GM23338 (cell line): ENCODE data around the gene GGPS1. TPM values are rescaled to one million over a fixed set of nuclear protein-coding genes. Genes with fewer than 3 reads are reported as not detected.

Experiments used
- ATAC-seq: fragments of 200-7000 bp; cut with Tn5 transposase; 3 replicates; pipeline ENCODE4 v1.9.1; 2020
- DNase-seq: peaks from one replicate; pipeline ENCODE4 v3.0.0-alpha.2; 2015; ENCODE audit warnings: low spot score
- H2AFZ ChIP-seq: fragments of 200-600 bp; sonication (generic); 2 replicates; pipeline ENCODE4 v1.8.0; 2016; ENCODE audit warnings: antibody characterized with exemption, mild to moderate bottlenecking, moderate library complexity
- H3F3A ChIP-seq: fragments of 200-600 bp; sonication (generic); replicated peaks from 2 replicates; pipeline ENCODE4 v1.8.0; 2017; ENCODE audit warnings: antibody characterized with exemption, mixed run types, low read depth
- H3K27ac ChIP-seq: fragments of 200-600 bp; sonication (generic); 2 replicates; pipeline ENCODE4 v1.6.1; 2016; ENCODE audit warnings: low read depth
- H3K27me3 ChIP-seq: fragments of 200-600 bp; sonication (generic); 2 replicates; pipeline ENCODE4 v1.8.0; 2016; ENCODE audit warnings: mild to moderate bottlenecking, mixed run types, moderate library complexity; ENCODE audit not compliant: insufficient read depth
- H3K36me3 ChIP-seq: fragments of 200-600 bp; sonication (generic); 2 replicates; pipeline ENCODE4 v1.8.0; 2016; ENCODE audit warnings: mild to moderate bottlenecking; ENCODE audit not compliant: insufficient read depth
- H3K4me1 ChIP-seq: fragments of 200-600 bp; sonication (generic); 2 replicates; pipeline ENCODE4 v1.8.0; 2016; ENCODE audit warnings: mild to moderate bottlenecking, moderate library complexity; ENCODE audit not compliant: insufficient read depth
- H3K4me2 ChIP-seq: fragments of 200-600 bp; sonication (generic); 2 replicates; pipeline ENCODE4 v1.7.1; 2017; ENCODE audit warnings: mixed run types
- H3K4me3 ChIP-seq: fragments of 200-600 bp; sonication (generic); 2 replicates; pipeline ENCODE4 v1.6.1; 2016; ENCODE audit warnings: mixed run types
- H3K79me2 ChIP-seq: fragments of 200-600 bp; sonication (generic); replicated peaks from 2 replicates; pipeline ENCODE4 v1.8.0; 2017; ENCODE audit warnings: mild to moderate bottlenecking; ENCODE audit not compliant: insufficient read depth
- H3K9me2 ChIP-seq: fragments of 200-600 bp; sonication (generic); 2 replicates; pipeline ENCODE4 v1.8.0; 2017; ENCODE audit not compliant: insufficient read depth
- H4K20me1 ChIP-seq: fragments of 200-600 bp; sonication (generic); replicated peaks from 2 replicates; pipeline ENCODE4 v1.8.0; 2017; ENCODE audit warnings: mild to moderate bottlenecking; ENCODE audit not compliant: insufficient read depth
- H3K27ac Mint-ChIP-seq: 2 replicates; pipeline ENCODE4 v1.8.0; 2020; ENCODE audit warnings: inconsistent platforms, mild to moderate bottlenecking, moderate library complexity, mixed read lengths
- H3K27me3 Mint-ChIP-seq: 3 replicates; pipeline ENCODE4 v1.8.0; 2022; ENCODE audit warnings: low read depth, mild to moderate bottlenecking, moderate library complexity, mixed read lengths, inconsistent platforms; ENCODE audit not compliant: insufficient read depth, poor library complexity
- H3K36me3 Mint-ChIP-seq: 3 replicates; pipeline ENCODE4 v1.8.0; 2021; ENCODE audit warnings: low read depth, mild to moderate bottlenecking, inconsistent platforms, moderate library complexity, mixed read lengths
- H3K4me1 Mint-ChIP-seq: 3 replicates; pipeline ENCODE4 v1.8.0; 2020; ENCODE audit warnings: mild to moderate bottlenecking, inconsistent platforms, mixed read lengths
- H3K4me3 Mint-ChIP-seq: 3 replicates; pipeline ENCODE4 v1.8.0; 2021; ENCODE audit warnings: moderate library complexity, mild to moderate bottlenecking, inconsistent platforms, mixed read lengths
- H3K9me3 Mint-ChIP-seq: 3 replicates; pipeline ENCODE4 v1.8.0; 2020; ENCODE audit warnings: moderate library complexity, mild to moderate bottlenecking, inconsistent platforms, mixed read lengths
- CREB1 ChIP-seq: fragments of 250-450 bp; sonication (Bioruptor Pico); IDR thresholded peaks from 2 replicates; pipeline ENCODE4 v1.5.0; 2020; ENCODE audit warnings: low read depth, mild to moderate bottlenecking, moderate library complexity
- EZH2 ChIP-seq: fragments of 200-600 bp; sonication (generic); IDR thresholded peaks from one replicate; pipeline ENCODE4 v1.8.0; 2017; ENCODE audit warnings: antibody characterized with exemption, mild to moderate bottlenecking, low read depth; ENCODE audit not compliant: unreplicated experiment
- EZH2phosphoT487 ChIP-seq: fragments of 200-600 bp; sonication (generic); IDR thresholded peaks from one replicate; pipeline ENCODE4 v1.8.1; 2018; ENCODE audit warnings: antibody characterized with exemption; ENCODE audit not compliant: unreplicated experiment
- JUNB ChIP-seq: IDR thresholded peaks from one replicate; pipeline ENCODE4 v1.6.1; 2016; ENCODE audit warnings: antibody characterized with exemption; ENCODE audit not compliant: unreplicated experiment
- NANOG ChIP-seq: IDR thresholded peaks from 2 replicates; pipeline ENCODE4 v1.6.1; 2016; ENCODE audit warnings: antibody characterized with exemption, borderline replicate concordance
- POLR2AphosphoS5 ChIP-seq: IDR thresholded peaks from 2 replicates; pipeline ENCODE4 v1.6.1; 2016; ENCODE audit warnings: antibody characterized with exemption, low read depth
- REST ChIP-seq: IDR thresholded peaks from one replicate; pipeline ENCODE4 v1.6.1; 2018; ENCODE audit warnings: antibody characterized with exemption; ENCODE audit not compliant: unreplicated experiment
- STAT1 ChIP-seq: IDR thresholded peaks from one replicate; pipeline ENCODE4 v1.6.1; 2016; ENCODE audit warnings: antibody characterized with exemption; ENCODE audit not compliant: unreplicated experiment
- ZNF114 ChIP-seq: fragments of 250-450 bp; sonication (Bioruptor Pico); IDR thresholded peaks from 2 replicates; pipeline ENCODE4 v1.5.0; 2020; ENCODE audit warnings: mild to moderate bottlenecking, moderate library complexity
- ZNF331 ChIP-seq: fragments of 250-450 bp; sonication (Bioruptor Pico); IDR thresholded peaks from 2 replicates; pipeline ENCODE4 v1.5.0; 2020; ENCODE audit warnings: low read depth, mild to moderate bottlenecking, moderate library complexity
- polyA plus RNA-seq: library from polyadenylated mRNA; unstranded; fragments of >200 nt; fragmentation: Nextera tagmentation; extraction: Ambion mirVana; gene quantifications from 2 replicates; pipeline ENCODE4 v1.2.1, GENCODE V29; 2016
- total RNA-seq: library from RNA; depleted of rRNA; stranded (reverse); fragments of >200 nt; shearing (Covaris generic); gene quantifications from 2 replicates; pipeline ENCODE4 v1.2.3, GENCODE V29; 2014
- TF ChIP-seq, protein P1 (sequence below), 2 experiments: fragments of 200-600 bp in 1 of 2; sonication (generic) in 1 of 2; conservative IDR thresholded peaks; 2 replicates each; pipeline versions ENCODE4 v1.5.1 to v1.6.1; 2016 to 2017; ENCODE audit warnings: antibody characterized with exemption in 2 of 2, low read depth in 2 of 2, mild to moderate bottlenecking in 2 of 2, moderate library complexity in 1 of 2
- TF ChIP-seq, protein P2 (sequence below): fragments of 250-450 bp; sonication (Bioruptor Pico); IDR thresholded peaks from 2 replicates; pipeline ENCODE4 v1.5.0; 2020; ENCODE audit warnings: mild to moderate bottlenecking, moderate library complexity
- TF ChIP-seq, protein P3 (sequence below): IDR thresholded peaks from 2 replicates; pipeline ENCODE4 v1.6.1; 2016; ENCODE audit warnings: antibody characterized with exemption

GGPS1 gene
- total and polyA plus RNA-seq, 2 experiments from 2014 or later = 33.9 to 56.8 TPM

GRCh38 chr1:235287208-235287882 is 41.0 kb upstream of the GGPS1 start:
- peak overlapping the region; percentile 4 for H3K4me2 ChIP-seq
- Mint-ChIP-seq H3K27me3 (no peaks in the 10 kb centered on the region), H3K27ac (no peak overlapping the region), H3K4me3 (no peak overlapping the region), H3K36me3 (no peaks in the 10 kb centered on the region), H3K9me3 (no peaks in the 10 kb centered on the region), H3K4me1 (peaks cover 36% of the 10 kb centered on the region)
- H3K36me3 ChIP-seq = no peaks in the 10 kb centered on the region
- no peak overlapping the region for H2AFZ ChIP-seq
- no peak overlapping the region for H3K4me3 ChIP-seq
- ATAC-seq = peak; percentile 87
- no peaks in the 10 kb centered on the region for H3K9me2 ChIP-seq
- no peaks in the 10 kb centered on the region for H3K27me3 ChIP-seq
- H3K79me2 ChIP-seq = peaks cover 100% of the 10 kb centered on the region
- TF ChIP-seq ZNF114 (CRISPR knock-in tag) = no peak
- no peak for TF ChIP-seq ZNF331
- TF ChIP-seq REST = no peak
- no peak for TF ChIP-seq EZH2phosphoT487
- no peak for TF ChIP-seq JUNB
- TF ChIP-seq, protein P1, sequence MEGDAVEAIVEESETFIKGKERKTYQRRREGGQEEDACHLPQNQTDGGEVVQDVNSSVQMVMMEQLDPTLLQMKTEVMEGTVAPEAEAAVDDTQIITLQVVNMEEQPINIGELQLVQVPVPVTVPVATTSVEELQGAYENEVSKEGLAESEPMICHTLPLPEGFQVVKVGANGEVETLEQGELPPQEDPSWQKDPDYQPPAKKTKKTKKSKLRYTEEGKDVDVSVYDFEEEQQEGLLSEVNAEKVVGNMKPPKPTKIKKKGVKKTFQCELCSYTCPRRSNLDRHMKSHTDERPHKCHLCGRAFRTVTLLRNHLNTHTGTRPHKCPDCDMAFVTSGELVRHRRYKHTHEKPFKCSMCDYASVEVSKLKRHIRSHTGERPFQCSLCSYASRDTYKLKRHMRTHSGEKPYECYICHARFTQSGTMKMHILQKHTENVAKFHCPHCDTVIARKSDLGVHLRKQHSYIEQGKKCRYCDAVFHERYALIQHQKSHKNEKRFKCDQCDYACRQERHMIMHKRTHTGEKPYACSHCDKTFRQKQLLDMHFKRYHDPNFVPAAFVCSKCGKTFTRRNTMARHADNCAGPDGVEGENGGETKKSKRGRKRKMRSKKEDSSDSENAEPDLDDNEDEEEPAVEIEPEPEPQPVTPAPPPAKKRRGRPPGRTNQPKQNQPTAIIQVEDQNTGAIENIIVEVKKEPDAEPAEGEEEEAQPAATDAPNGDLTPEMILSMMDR (conservative IDR thresholded peaks at IDR 0.05; ENCODE audit: low read depth in 2 of 2) = no peak
- TF ChIP-seq STAT1 = no peak
- TF ChIP-seq CREB1 (CRISPR knock-in tag) = no peak
- TF ChIP-seq, protein P2, sequence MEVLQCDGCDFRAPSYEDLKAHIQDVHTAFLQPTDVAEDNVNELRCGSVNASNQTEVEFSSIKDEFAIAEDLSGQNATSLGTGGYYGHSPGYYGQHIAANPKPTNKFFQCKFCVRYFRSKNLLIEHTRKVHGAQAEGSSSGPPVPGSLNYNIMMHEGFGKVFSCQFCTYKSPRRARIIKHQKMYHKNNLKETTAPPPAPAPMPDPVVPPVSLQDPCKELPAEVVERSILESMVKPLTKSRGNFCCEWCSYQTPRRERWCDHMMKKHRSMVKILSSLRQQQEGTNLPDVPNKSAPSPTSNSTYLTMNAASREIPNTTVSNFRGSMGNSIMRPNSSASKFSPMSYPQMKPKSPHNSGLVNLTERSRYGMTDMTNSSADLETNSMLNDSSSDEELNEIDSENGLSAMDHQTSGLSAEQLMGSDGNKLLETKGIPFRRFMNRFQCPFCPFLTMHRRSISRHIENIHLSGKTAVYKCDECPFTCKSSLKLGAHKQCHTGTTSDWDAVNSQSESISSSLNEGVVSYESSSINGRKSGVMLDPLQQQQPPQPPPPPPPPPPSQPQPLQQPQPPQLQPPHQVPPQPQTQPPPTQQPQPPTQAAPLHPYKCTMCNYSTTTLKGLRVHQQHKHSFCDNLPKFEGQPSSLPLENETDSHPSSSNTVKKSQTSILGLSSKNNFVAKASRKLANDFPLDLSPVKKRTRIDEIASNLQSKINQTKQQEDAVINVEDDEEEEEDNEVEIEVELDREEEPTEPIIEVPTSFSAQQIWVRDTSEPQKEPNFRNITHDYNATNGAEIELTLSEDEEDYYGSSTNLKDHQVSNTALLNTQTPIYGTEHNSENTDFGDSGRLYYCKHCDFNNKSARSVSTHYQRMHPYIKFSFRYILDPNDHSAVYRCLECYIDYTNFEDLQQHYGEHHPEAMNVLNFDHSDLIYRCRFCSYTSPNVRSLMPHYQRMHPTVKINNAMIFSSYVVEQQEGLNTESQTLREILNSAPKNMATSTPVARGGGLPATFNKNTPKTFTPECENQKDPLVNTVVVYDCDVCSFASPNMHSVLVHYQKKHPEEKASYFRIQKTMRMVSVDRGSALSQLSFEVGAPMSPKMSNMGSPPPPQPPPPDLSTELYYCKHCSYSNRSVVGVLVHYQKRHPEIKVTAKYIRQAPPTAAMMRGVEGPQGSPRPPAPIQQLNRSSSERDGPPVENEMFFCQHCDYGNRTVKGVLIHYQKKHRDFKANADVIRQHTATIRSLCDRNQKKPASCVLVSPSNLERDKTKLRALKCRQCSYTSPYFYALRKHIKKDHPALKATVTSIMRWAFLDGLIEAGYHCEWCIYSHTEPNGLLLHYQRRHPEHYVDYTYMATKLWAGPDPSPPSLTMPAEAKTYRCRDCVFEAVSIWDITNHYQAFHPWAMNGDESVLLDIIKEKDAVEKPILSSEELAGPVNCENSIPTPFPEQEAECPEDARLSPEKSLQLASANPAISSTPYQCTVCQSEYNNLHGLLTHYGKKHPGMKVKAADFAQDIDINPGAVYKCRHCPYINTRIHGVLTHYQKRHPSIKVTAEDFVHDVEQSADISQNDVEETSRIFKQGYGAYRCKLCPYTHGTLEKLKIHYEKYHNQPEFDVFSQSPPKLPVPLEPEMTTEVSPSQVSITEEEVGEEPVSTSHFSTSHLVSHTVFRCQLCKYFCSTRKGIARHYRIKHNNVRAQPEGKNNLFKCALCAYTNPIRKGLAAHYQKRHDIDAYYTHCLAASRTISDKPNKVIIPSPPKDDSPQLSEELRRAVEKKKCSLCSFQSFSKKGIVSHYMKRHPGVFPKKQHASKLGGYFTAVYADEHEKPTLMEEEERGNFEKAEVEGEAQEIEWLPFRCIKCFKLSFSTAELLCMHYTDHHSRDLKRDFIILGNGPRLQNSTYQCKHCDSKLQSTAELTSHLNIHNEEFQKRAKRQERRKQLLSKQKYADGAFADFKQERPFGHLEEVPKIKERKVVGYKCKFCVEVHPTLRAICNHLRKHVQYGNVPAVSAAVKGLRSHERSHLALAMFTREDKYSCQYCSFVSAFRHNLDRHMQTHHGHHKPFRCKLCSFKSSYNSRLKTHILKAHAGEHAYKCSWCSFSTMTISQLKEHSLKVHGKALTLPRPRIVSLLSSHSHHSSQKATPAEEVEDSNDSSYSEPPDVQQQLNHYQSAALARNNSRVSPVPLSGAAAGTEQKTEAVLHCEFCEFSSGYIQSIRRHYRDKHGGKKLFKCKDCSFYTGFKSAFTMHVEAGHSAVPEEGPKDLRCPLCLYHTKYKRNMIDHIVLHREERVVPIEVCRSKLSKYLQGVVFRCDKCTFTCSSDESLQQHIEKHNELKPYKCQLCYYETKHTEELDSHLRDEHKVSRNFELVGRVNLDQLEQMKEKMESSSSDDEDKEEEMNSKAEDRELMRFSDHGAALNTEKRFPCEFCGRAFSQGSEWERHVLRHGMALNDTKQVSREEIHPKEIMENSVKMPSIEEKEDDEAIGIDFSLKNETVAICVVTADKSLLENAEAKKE (CRISPR knock-in tag) = no peak
- TF ChIP-seq POLR2AphosphoS5 = no peak
- no peak for TF ChIP-seq EZH2
- TF ChIP-seq, protein P3, sequence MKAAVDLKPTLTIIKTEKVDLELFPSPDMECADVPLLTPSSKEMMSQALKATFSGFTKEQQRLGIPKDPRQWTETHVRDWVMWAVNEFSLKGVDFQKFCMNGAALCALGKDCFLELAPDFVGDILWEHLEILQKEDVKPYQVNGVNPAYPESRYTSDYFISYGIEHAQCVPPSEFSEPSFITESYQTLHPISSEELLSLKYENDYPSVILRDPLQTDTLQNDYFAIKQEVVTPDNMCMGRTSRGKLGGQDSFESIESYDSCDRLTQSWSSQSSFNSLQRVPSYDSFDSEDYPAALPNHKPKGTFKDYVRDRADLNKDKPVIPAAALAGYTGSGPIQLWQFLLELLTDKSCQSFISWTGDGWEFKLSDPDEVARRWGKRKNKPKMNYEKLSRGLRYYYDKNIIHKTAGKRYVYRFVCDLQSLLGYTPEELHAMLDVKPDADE = no peak
- TF ChIP-seq NANOG = no peak
- DNase-seq = peak; percentile 53
- H4K20me1 ChIP-seq = peaks cover 71% of the 10 kb centered on the region
- H3K4me1 ChIP-seq = peaks cover 30% of the 10 kb centered on the region
- no peaks in the 10 kb centered on the region for H3F3A ChIP-seq
- no peak overlapping the region for H3K27ac ChIP-seq
